SK-N-SH treated with all-trans-retinoic acid at 6 μM for 48 hours (cell line): ENCODE data around the gene KLF3.

Experiments
- ATAC-seq: fragments of 200-7000 bp; cut with Tn5 transposase; 3 replicates; pipeline ENCODE4 v1.9.1; 2020; ENCODE audit warnings: mild to moderate bottlenecking, moderate library complexity
- ARNTL ChIP-seq: fragments of 450-650 bp; formaldehyde crosslinking; IDR thresholded peaks from 2 replicates; pipeline ENCODE4 v1.5.0; 2020; ENCODE audit warnings: low read depth, mild to moderate bottlenecking, moderate library complexity, borderline replicate concordance
- BACH2 ChIP-seq: fragments of 250-450 bp; sonication (Bioruptor Pico); IDR thresholded peaks from 2 replicates; pipeline ENCODE4 v1.9.0; 2021; ENCODE audit warnings: mild to moderate bottlenecking, borderline replicate concordance
- CSDC2 ChIP-seq: fragments of 250-450 bp; sonication (Bioruptor Pico); IDR thresholded peaks from 2 replicates; pipeline ENCODE4 v1.5.0; 2020; ENCODE audit warnings: mild to moderate bottlenecking, moderate library complexity
- ESRRG ChIP-seq: fragments of 250-450 bp; sonication (Bioruptor Pico); IDR thresholded peaks from 2 replicates; pipeline ENCODE4 v1.6.1; 2021; ENCODE audit warnings: mild to moderate bottlenecking
- GLIS3 ChIP-seq: fragments of 250-450 bp; sonication (Bioruptor Pico); IDR thresholded peaks from 2 replicates; pipeline ENCODE4 v1.5.0; 2020; ENCODE audit warnings: mild to moderate bottlenecking, moderate library complexity
- ISL1 ChIP-seq: fragments of 250-450 bp; sonication (Bioruptor Pico); IDR thresholded peaks from 2 replicates; pipeline ENCODE4 v2.1.2; 2022; ENCODE audit warnings: mild to moderate bottlenecking, moderate library complexity
- OSR1 ChIP-seq: fragments of 250-450 bp; sonication (Bioruptor Pico); IDR thresholded peaks from 2 replicates; pipeline ENCODE4 v1.8.0; 2022; ENCODE audit warnings: moderate library complexity, mild to moderate bottlenecking, inconsistent platforms
- PPARA ChIP-seq: fragments of 250-450 bp; sonication (Bioruptor Pico); IDR thresholded peaks from 2 replicates; pipeline ENCODE4 v1.5.0; 2020; ENCODE audit warnings: mild to moderate bottlenecking, borderline replicate concordance
- RARB ChIP-seq: fragments of 250-450 bp; sonication (Bioruptor Pico); IDR thresholded peaks from 2 replicates; pipeline ENCODE4 v1.8.0; 2021; ENCODE audit warnings: mild to moderate bottlenecking, moderate library complexity
- SNAI2 ChIP-seq: fragments of 250-450 bp; sonication (Bioruptor Pico); IDR thresholded peaks from 2 replicates; pipeline ENCODE4 v1.5.0; 2020; ENCODE audit warnings: mild to moderate bottlenecking, moderate library complexity
- TCF4 ChIP-seq: fragments of 250-450 bp; sonication (Bioruptor Pico); IDR thresholded peaks from 2 replicates; pipeline ENCODE4 v1.8.0; 2021; ENCODE audit warnings: mild to moderate bottlenecking, moderate library complexity, borderline replicate concordance
- TOX ChIP-seq: fragments of 250-450 bp; sonication (Bioruptor Pico); IDR thresholded peaks from 2 replicates; pipeline ENCODE4 v1.8.0; 2021; ENCODE audit warnings: mild to moderate bottlenecking, moderate library complexity, borderline replicate concordance
- ZC3H10 ChIP-seq: fragments of 250-450 bp; sonication (Bioruptor Pico); IDR thresholded peaks from 2 replicates; pipeline ENCODE4 v1.5.1; 2021; ENCODE audit warnings: mild to moderate bottlenecking, moderate library complexity
- ZFP3 ChIP-seq: fragments of 250-450 bp; sonication (Bioruptor Pico); IDR thresholded peaks from 2 replicates; pipeline ENCODE4 v1.5.0; 2020; ENCODE audit warnings: mild to moderate bottlenecking, moderate library complexity
- ZFP30 ChIP-seq: fragments of 450-650 bp; formaldehyde crosslinking; IDR thresholded peaks from 2 replicates; pipeline ENCODE4 v1.5.0; 2022; ENCODE audit warnings: mild to moderate bottlenecking, moderate library complexity
- ZNF565 ChIP-seq: fragments of 450-650 bp; formaldehyde crosslinking; conservative IDR thresholded peaks from 2 replicates; pipeline ENCODE4 v1.5.0; 2020; ENCODE audit warnings: low read depth, mild to moderate bottlenecking, moderate library complexity
- ZNF70 ChIP-seq: fragments of 450-650 bp; formaldehyde crosslinking; IDR thresholded peaks from 2 replicates; pipeline ENCODE4 v1.5.0; 2020; ENCODE audit warnings: mild to moderate bottlenecking, moderate library complexity
- ZNF8 ChIP-seq: fragments of 450-650 bp; formaldehyde crosslinking; IDR thresholded peaks from 2 replicates; pipeline ENCODE4 v1.5.0; 2020; ENCODE audit warnings: mild to moderate bottlenecking, moderate library complexity
- TF ChIP-seq, protein P1 (sequence below): fragments of 250-450 bp; sonication (Bioruptor Pico); IDR thresholded peaks from 2 replicates; pipeline ENCODE4 v1.5.0; 2020; ENCODE audit warnings: mild to moderate bottlenecking, moderate library complexity
- TF ChIP-seq, protein P2 (sequence below): fragments of 250-450 bp; sonication (Bioruptor Pico); IDR thresholded peaks from 2 replicates; pipeline ENCODE4 v1.5.1; 2021; ENCODE audit warnings: mild to moderate bottlenecking, moderate library complexity
- TF ChIP-seq, protein P3 (sequence below): fragments of 250-450 bp; sonication (Bioruptor Pico); IDR thresholded peaks from 2 replicates; pipeline ENCODE4 v1.8.0; 2021; ENCODE audit warnings: low read depth, mild to moderate bottlenecking, moderate library complexity, borderline replicate concordance
- TF ChIP-seq, protein P4 (sequence below): fragments of 250-450 bp; sonication (Bioruptor Pico); IDR thresholded peaks from 2 replicates; pipeline ENCODE4 v1.5.1; 2020; ENCODE audit warnings: low read depth, mild to moderate bottlenecking, moderate library complexity
- TF ChIP-seq, protein P5 (sequence below): fragments of 250-450 bp; sonication (Bioruptor Pico); IDR thresholded peaks from 2 replicates; pipeline ENCODE4 v1.8.0; 2020; ENCODE audit warnings: mild to moderate bottlenecking, moderate library complexity, borderline replicate concordance

KLF3 gene

DNA sequence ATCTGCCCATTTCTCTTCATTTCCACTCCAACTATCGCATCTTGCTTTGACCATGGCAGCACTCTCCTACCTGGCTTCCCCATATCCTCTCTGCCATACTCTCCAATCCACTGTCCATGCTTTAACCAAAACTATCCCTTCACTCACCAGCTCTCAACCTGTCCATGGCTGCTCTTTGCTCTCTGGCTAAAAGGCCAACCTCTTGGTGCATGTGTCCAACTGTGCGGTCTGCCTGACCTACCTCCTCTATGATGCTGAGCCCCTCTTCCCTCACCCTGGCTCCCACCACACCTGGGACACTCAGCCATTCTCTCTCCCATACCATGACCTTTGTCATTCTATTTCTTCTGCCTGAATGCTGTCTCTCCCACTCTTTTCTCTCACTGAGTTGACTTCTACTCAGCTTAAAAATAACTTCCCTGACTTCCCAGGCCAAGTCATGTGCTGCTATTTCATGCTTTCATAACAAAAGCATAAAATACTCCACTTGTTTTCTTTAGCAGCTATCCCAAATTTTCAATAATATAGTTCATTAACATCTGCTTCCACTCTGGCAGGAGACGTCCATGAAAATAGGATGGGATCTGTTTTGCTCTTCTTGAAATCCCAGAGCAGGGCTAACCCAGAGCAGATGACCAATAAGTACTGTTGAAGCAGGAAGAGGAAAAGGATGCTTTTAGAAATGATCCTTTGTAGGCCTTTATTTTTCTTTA lies 29.8 kb upstream of the KLF3 start:
- no peak for ATAC-seq
- TF ChIP-seq ARNTL (CRISPR knock-in tag), result no peak
- TF ChIP-seq RARB (CRISPR knock-in tag), result no peak
- no peak for TF ChIP-seq ISL1 (CRISPR knock-in tag)
- no peak for TF ChIP-seq ZNF565 (CRISPR knock-in tag)
- no peak for TF ChIP-seq SNAI2 (CRISPR knock-in tag)
- no peak for TF ChIP-seq TOX (CRISPR knock-in tag)

DNA sequence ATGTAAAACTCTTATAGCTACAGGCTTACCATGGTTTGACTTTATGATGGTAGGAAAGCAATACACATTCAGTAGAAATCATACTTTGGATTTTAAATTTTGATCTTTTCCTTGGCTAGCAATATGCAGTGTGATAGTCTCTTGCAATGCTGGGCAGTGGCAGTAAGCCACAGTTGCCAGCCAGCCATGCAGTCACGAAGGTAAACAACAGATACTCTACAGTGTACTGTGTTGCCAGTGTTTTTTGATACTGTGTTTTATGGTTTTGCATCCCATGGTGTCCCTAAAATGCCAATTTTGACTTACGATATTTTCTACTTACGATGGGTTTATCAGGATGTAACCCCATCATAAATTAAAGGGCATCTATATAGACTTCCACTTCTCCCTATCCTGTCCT lies 24.8 kb upstream of the KLF3 start:
- ATAC-seq, result no peak
- TF ChIP-seq CSDC2 (CRISPR knock-in tag) (no peak), ISL1 (CRISPR knock-in tag) (no peak), ZC3H10 (CRISPR knock-in tag) (no peak), PPARA (no peak), TOX (CRISPR knock-in tag) (no peak), GLIS3 (no peak), ZFP3 (CRISPR knock-in tag) (no peak), OSR1 (CRISPR knock-in tag) (no peak), ZNF8 (CRISPR knock-in tag) (no peak), RARB (CRISPR knock-in tag) (no peak), ARNTL (CRISPR knock-in tag) (no peak), TCF4 (CRISPR knock-in tag) (no peak), ESRRG (CRISPR knock-in tag) (no peak), ZFP30 (CRISPR knock-in tag) (no peak), BACH2 (CRISPR knock-in tag) (no peak)
- TF ChIP-seq, protein P1, sequence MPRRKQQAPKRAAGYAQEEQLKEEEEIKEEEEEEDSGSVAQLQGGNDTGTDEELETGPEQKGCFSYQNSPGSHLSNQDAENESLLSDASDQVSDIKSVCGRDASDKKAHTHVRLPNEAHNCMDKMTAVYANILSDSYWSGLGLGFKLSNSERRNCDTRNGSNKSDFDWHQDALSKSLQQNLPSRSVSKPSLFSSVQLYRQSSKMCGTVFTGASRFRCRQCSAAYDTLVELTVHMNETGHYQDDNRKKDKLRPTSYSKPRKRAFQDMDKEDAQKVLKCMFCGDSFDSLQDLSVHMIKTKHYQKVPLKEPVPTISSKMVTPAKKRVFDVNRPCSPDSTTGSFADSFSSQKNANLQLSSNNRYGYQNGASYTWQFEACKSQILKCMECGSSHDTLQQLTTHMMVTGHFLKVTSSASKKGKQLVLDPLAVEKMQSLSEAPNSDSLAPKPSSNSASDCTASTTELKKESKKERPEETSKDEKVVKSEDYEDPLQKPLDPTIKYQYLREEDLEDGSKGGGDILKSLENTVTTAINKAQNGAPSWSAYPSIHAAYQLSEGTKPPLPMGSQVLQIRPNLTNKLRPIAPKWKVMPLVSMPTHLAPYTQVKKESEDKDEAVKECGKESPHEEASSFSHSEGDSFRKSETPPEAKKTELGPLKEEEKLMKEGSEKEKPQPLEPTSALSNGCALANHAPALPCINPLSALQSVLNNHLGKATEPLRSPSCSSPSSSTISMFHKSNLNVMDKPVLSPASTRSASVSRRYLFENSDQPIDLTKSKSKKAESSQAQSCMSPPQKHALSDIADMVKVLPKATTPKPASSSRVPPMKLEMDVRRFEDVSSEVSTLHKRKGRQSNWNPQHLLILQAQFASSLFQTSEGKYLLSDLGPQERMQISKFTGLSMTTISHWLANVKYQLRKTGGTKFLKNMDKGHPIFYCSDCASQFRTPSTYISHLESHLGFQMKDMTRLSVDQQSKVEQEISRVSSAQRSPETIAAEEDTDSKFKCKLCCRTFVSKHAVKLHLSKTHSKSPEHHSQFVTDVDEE (CRISPR knock-in tag), result no peak
- TF ChIP-seq, protein P2, sequence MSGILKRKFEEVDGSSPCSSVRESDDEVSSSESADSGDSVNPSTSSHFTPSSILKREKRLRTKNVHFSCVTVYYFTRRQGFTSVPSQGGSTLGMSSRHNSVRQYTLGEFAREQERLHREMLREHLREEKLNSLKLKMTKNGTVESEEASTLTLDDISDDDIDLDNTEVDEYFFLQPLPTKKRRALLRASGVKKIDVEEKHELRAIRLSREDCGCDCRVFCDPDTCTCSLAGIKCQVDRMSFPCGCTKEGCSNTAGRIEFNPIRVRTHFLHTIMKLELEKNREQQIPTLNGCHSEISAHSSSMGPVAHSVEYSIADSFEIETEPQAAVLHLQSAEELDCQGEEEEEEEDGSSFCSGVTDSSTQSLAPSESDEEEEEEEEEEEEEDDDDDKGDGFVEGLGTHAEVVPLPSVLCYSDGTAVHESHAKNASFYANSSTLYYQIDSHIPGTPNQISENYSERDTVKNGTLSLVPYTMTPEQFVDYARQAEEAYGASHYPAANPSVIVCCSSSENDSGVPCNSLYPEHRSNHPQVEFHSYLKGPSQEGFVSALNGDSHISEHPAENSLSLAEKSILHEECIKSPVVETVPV (CRISPR knock-in tag), result no peak
- TF ChIP-seq, protein P3, sequence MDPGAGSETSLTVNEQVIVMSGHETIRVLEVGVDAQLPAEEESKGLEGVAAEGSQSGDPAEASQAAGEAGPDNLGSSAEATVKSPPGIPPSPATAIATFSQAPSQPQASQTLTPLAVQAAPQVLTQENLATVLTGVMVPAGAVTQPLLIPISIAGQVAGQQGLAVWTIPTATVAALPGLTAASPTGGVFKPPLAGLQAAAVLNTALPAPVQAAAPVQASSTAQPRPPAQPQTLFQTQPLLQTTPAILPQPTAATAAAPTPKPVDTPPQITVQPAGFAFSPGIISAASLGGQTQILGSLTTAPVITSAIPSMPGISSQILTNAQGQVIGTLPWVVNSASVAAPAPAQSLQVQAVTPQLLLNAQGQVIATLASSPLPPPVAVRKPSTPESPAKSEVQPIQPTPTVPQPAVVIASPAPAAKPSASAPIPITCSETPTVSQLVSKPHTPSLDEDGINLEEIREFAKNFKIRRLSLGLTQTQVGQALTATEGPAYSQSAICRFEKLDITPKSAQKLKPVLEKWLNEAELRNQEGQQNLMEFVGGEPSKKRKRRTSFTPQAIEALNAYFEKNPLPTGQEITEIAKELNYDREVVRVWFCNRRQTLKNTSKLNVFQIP, result no peak
- TF ChIP-seq, protein P4, sequence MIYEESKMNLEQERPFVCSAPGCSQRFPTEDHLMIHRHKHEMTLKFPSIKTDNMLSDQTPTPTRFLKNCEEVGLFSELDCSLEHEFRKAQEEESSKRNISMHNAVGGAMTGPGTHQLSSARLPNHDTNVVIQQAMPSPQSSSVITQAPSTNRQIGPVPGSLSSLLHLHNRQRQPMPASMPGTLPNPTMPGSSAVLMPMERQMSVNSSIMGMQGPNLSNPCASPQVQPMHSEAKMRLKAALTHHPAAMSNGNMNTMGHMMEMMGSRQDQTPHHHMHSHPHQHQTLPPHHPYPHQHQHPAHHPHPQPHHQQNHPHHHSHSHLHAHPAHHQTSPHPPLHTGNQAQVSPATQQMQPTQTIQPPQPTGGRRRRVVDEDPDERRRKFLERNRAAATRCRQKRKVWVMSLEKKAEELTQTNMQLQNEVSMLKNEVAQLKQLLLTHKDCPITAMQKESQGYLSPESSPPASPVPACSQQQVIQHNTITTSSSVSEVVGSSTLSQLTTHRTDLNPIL (CRISPR knock-in tag), result no peak
- TF ChIP-seq, protein P5, sequence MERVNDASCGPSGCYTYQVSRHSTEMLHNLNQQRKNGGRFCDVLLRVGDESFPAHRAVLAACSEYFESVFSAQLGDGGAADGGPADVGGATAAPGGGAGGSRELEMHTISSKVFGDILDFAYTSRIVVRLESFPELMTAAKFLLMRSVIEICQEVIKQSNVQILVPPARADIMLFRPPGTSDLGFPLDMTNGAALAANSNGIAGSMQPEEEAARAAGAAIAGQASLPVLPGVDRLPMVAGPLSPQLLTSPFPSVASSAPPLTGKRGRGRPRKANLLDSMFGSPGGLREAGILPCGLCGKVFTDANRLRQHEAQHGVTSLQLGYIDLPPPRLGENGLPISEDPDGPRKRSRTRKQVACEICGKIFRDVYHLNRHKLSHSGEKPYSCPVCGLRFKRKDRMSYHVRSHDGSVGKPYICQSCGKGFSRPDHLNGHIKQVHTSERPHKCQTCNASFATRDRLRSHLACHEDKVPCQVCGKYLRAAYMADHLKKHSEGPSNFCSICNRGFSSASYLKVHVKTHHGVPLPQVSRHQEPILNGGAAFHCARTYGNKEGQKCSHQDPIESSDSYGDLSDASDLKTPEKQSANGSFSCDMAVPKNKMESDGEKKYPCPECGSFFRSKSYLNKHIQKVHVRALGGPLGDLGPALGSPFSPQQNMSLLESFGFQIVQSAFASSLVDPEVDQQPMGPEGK (CRISPR knock-in tag), result no peak

DNA sequence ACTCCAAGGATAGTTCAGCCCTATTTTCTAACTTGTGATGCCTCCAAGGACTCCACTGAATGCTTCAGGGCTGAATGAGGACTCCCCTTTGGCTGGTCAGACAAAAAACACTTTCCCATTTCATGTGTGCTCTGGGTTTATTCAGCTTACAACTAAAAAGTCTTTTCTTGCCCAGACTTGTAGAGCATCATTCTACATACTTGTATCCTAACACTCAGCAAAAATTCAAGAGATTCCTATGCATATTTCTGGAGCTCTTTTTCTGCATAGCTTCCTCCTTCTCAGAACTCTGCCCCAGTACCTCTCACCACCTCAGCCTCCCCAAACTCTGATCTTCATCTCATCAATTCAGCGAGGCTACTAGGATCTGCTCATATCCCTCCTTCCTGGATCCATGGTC lies 22.2 kb upstream of the KLF3 start:
- TF ChIP-seq ZNF70 (CRISPR knock-in tag), result no peak

More for the DNA sequence above, 22.2 kb upstream of the KLF3 start:
- ATAC-seq, result no peak
